Smooth muscle cell (in vitro differentiated cells): ENCODE measurements around the gene EPHA4. TPM values are rescaled to one million over a fixed set of nuclear protein-coding genes. Genes with fewer than 3 reads are reported as not detected.

Source experiments
- DNase-seq: peaks from one replicate; lab custom pipeline; 2025; ENCODE audit not compliant: unreplicated experiment; lab: John Stamatoyannopoulos, UW
- H2AFZ ChIP-seq: fragments of 200-600 bp; sonication (generic); 2 replicates; pipeline ENCODE4 v1.6.0; 2016; ENCODE audit warnings: antibody characterized with exemption, low read depth, mild to moderate bottlenecking
- H3F3A ChIP-seq: fragments of 200-600 bp; sonication (generic); 2 replicates; pipeline ENCODE4 v1.6.0; 2017; ENCODE audit warnings: antibody characterized with exemption, low read depth
- H3K27ac ChIP-seq: fragments of 200-600 bp; sonication (generic); 2 replicates; pipeline ENCODE4 v1.5.1; 2016; ENCODE audit warnings: low read depth, mild to moderate bottlenecking
- H3K27me3 ChIP-seq: fragments of 200-600 bp; sonication (generic); 2 replicates; pipeline ENCODE4 v1.6.1; 2016; ENCODE audit warnings: low read depth, mild to moderate bottlenecking
- H3K36me3 ChIP-seq: fragments of 200-600 bp; sonication (generic); 2 replicates; pipeline ENCODE4 v1.5.1; 2016; ENCODE audit warnings: low read depth
- H3K4me1 ChIP-seq: fragments of 200-600 bp; sonication (generic); 2 replicates; pipeline ENCODE4 v1.5.1; 2016; ENCODE audit warnings: low read depth
- H3K4me2 ChIP-seq: fragments of 200-600 bp; sonication (generic); 2 replicates; pipeline ENCODE4 v1.6.0; 2016; ENCODE audit warnings: mild to moderate bottlenecking
- H3K4me3 ChIP-seq: fragments of 200-600 bp; sonication (generic); 2 replicates; pipeline ENCODE4 v1.5.1; 2016; ENCODE audit warnings: mild to moderate bottlenecking
- H3K79me2 ChIP-seq: fragments of 200-600 bp; sonication (generic); 2 replicates; pipeline ENCODE4 v1.6.0; 2016; ENCODE audit warnings: low read depth, mild to moderate bottlenecking
- H3K9ac ChIP-seq: fragments of 200-600 bp; sonication (generic); 2 replicates; pipeline ENCODE4 v1.6.0; 2016; ENCODE audit warnings: low read depth
- H3K9me3 ChIP-seq: fragments of 200-600 bp; sonication (generic); replicated peaks from 2 replicates; pipeline ENCODE4 v1.5.1; 2016; ENCODE audit warnings: low read depth
- H4K20me1 ChIP-seq: fragments of 200-600 bp; sonication (generic); 2 replicates; pipeline ENCODE4 v1.6.0; 2016; ENCODE audit warnings: low read depth
- WGBS: methylation state at CpG from one replicate; pipeline ENCODE4 v1.1.7; 2016; ENCODE audit warnings: low lambda C conversion rate; 5-methylcytosine and 5-hydroxymethylcytosine counted together
- polyA plus RNA-seq: library from polyadenylated mRNA; unstranded; fragments of >200 nt; fragmentation: Nextera tagmentation; extraction: Ambion mirVana; gene quantifications from 2 replicates; pipeline ENCODE4 v1.2.1, GENCODE V29; 2016
- total RNA-seq: library from RNA; depleted of rRNA; stranded (reverse); fragments of >200 nt; gene quantifications from 2 replicates; pipeline ENCODE4 v1.2.3, GENCODE V29; 2014
- TF ChIP-seq, protein P1 (sequence below): fragments of 200-600 bp; sonication (generic); IDR thresholded peaks from 2 replicates; pipeline ENCODE4 v1.5.1; 2017; ENCODE audit warnings: borderline replicate concordance, mild to moderate bottlenecking, antibody characterized with exemption; ENCODE audit not compliant: insufficient read depth, poor library complexity, severe bottlenecking

Gene EPHA4
- total and polyA plus RNA-seq, 2 experiments from 2014 or later: 2.8 to 48.3 TPM

DNA sequence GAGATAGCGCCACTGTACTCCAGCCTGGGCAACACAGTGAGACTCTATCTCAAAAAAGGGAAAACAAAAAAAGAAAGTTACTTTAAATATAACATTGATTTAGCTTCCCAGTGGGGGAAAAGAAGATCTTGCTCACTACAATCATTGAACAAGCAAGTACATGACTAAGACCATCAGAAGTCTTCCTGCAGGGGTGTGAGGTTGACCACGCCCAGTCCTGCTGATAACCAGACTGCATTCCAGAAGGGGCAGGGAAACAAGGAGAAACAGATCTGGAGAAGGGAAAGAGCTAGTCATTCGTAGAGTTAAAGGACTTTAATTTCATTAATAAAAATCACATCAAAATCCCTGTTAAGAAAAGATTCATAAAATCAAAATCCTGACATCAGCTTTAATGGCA lies 77.5 kb downstream of the EPHA4 start:
- TF ChIP-seq, protein P1, sequence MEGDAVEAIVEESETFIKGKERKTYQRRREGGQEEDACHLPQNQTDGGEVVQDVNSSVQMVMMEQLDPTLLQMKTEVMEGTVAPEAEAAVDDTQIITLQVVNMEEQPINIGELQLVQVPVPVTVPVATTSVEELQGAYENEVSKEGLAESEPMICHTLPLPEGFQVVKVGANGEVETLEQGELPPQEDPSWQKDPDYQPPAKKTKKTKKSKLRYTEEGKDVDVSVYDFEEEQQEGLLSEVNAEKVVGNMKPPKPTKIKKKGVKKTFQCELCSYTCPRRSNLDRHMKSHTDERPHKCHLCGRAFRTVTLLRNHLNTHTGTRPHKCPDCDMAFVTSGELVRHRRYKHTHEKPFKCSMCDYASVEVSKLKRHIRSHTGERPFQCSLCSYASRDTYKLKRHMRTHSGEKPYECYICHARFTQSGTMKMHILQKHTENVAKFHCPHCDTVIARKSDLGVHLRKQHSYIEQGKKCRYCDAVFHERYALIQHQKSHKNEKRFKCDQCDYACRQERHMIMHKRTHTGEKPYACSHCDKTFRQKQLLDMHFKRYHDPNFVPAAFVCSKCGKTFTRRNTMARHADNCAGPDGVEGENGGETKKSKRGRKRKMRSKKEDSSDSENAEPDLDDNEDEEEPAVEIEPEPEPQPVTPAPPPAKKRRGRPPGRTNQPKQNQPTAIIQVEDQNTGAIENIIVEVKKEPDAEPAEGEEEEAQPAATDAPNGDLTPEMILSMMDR: no peak
- no peaks in the 10 kb centered on the region for H3K36me3 ChIP-seq
- H3K9me3 ChIP-seq: no peaks in the 10 kb centered on the region
- peaks cover 29% of the 10 kb centered on the region for H3K27me3 ChIP-seq
- no peak for DNase-seq
- no peaks in the 10 kb centered on the region for H3F3A ChIP-seq
- H3K4me2 ChIP-seq: no peak overlapping the region
- H2AFZ ChIP-seq: no peak overlapping the region
- no peak overlapping the region for H3K27ac ChIP-seq
- peaks cover 52% of the 10 kb centered on the region for H3K4me1 ChIP-seq
- no peak overlapping the region for H3K9ac ChIP-seq
- H3K4me3 ChIP-seq: no peak overlapping the region
- H4K20me1 ChIP-seq: no peaks in the 10 kb centered on the region
- no peaks in the 10 kb centered on the region for H3K79me2 ChIP-seq
- 83% methylated on average over 3 of the region's 3 CpGs for WGBS

DNA sequence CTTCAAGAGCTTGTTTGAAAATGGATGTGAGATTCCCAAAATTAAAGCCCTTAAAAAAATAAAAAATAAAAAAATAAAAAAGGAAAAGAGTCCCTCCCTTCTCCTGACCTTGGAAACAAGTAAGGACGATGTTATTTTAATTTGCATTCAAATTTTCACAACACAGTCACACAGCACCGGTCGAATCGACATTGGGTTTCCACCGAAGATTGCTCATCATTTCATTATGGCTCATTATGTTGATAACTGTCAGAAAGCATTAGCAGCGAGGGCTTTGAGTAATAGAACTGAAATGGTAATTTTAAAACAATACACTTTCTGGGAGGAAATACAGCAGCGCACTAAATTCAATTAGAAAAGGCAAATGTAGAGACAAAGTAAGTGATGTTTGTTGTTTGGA lies 78.7 kb downstream of the EPHA4 start:
- Histone ChIP-seq H3K9me3 (no peaks in the 10 kb centered on the region), H2AFZ (no peak overlapping the region), H3F3A (no peaks in the 10 kb centered on the region), H3K9ac (no peak overlapping the region), H3K36me3 (no peaks in the 10 kb centered on the region), H3K27ac (no peak overlapping the region), H3K4me1 (peaks cover 52% of the 10 kb centered on the region), H3K79me2 (no peaks in the 10 kb centered on the region), H3K27me3 (peaks cover 39% of the 10 kb centered on the region), H4K20me1 (no peaks in the 10 kb centered on the region), H3K4me2 (no peak overlapping the region), H3K4me3 (no peak overlapping the region)
- TF ChIP-seq, protein P1: no peak
- no peak for DNase-seq
- WGBS: 84% methylated on average over 7 of the region's 7 CpGs

DNA sequence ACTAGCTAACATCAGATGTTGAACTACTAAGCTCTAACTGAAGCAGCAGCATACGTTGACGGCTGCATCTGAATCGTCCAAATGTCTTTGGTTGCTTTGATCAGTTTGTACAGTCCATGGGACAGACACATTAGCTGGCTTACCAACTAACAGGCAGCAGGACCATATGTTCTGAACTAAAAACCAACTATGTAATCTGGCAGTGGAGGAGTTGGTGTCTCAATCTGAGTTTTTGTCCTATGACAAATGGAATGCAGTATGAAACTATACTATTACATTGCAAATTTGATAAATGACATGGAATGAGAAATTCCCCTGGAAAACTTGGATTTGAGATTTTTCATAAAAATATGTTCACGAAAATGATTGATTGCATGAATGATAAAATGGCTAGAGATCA lies 79.5 kb downstream of the EPHA4 start:
- Histone ChIP-seq H3K79me2 (no peaks in the 10 kb centered on the region), H3K27me3 (peaks cover 43% of the 10 kb centered on the region), H3K4me3 (no peak overlapping the region), H3K36me3 (no peaks in the 10 kb centered on the region), H3F3A (no peaks in the 10 kb centered on the region), H3K4me1 (peaks cover 52% of the 10 kb centered on the region), H3K4me2 (no peak overlapping the region), H3K9ac (no peak overlapping the region), H4K20me1 (no peaks in the 10 kb centered on the region), H3K9me3 (no peaks in the 10 kb centered on the region), H2AFZ (no peak overlapping the region), H3K27ac (no peak overlapping the region)
- DNase-seq: no peak
- 82% methylated on average over 4 of the region's 4 CpGs for WGBS
- TF ChIP-seq, protein P1: no peak

DNA sequence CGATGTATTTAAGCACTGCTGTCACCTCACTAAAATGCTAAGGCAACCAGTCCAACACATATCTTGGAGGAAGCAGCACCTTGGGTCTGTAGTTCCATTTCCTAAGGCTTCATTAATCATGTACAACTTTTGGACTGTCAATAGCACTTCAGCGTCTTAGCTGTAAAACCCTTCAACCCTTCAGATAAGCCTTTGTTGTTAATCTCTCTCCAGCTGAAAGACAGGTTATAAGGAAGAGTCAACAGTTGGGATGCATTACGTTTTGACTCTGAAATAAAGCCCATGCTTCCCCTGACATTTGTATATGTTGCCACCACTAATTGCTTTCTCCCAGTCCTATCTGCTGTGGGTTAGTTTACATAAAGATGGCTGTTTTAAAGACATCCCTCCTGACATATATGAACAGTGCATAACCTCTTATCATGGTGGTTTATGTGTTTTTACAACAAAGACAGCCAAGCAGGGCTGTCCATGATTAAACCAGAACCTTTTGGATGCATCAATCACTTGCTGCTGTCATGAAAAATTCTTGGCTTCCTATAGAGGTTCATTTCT lies 81.5 kb downstream of the EPHA4 start:
- Histone ChIP-seq H3K36me3 (no peaks in the 10 kb centered on the region), H3K27ac (no peak overlapping the region), H3K79me2 (no peaks in the 10 kb centered on the region), H3F3A (no peaks in the 10 kb centered on the region), H2AFZ (no peak overlapping the region), H3K9me3 (no peaks in the 10 kb centered on the region), H3K9ac (no peak overlapping the region), H3K4me3 (no peak overlapping the region), H3K4me2 (no peak overlapping the region), H4K20me1 (no peaks in the 10 kb centered on the region), H3K4me1 (peaks cover 45% of the 10 kb centered on the region), H3K27me3 (peaks cover 53% of the 10 kb centered on the region)
- DNase-seq: no peak
- 39% methylated on average over 3 of the region's 3 CpGs for WGBS
- TF ChIP-seq, protein P1: no peak
